Stimulated activated CD4-positive, alpha-beta T cell treated with anti-CD3 and anti-CD28 coated beads, Interleukin-2, amount 100 ng/mL, for 48 hours (primary cell): ENCODE data around the gene MYMX.

ENCODE experiments used
- DNase-seq, 2 donors: peaks; one replicate each; pipeline ENCODE4 v3.0.0-alpha.2; 2020

MYMX gene

DNA sequence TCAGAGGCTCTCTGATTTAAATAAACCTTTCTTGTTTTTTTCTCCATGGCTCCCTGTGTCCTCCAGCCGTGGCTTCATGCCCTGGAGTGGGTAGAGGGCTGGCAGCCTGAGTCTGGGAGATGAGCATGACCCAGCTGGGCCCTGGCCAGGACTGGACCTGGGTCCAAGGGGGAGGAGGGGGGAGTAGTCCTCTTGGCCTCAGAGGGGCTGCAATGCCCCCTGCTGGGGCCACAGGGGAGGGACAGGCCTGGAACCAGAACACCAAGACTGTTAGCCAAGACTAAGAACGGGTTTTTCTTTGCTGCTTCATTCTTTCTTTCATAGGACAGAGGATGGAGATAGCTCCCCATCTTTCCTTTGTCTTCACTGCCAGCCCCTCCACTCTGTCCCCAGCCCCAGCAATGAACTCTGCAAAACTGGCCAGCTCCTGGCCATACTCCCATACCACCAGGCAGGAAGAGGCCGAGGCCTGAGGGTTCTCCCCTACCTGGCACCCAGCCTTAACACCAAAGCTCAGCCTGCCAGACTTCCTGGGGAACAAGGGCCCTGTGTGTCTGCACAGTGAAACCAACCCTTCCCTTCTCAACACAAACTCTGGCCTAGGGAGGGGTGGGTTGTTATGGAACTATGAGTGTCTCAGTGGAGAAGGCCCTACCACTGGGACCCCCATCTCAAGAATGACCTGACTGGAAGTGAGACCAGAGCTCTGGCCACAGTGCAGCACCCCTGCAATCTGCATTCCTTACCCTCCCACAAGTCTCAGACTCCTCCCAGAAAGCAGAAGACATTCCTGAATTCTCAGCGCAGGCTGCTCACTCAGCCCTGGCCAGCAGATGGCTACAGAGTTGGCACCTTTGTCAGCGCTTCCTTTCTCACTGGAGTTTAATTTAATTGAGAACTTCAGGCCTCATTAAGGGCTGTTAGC, 17.6 kb downstream of the MYMX start:
- no peak for DNase-seq

DNA sequence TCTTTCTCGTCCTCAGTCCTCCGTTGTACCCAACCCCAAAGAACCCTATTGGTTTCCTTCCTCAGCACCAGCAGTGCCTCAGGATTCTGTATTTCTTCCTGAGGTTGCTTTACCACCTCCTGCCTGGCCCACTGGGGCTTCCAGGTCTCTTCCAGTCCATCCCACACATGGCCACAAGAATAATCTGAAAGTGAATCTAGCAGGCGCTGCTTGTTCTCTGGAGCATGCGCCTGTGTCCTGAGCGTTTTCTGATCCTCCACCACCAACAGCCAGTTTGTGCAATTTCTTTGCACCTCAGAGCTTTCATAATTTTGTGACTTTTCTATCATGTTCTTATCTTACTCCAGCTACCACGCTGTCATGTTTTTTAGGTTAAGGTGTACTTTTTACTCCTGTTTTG, 18.5 kb downstream of the MYMX start:
- no peak for DNase-seq

DNA sequence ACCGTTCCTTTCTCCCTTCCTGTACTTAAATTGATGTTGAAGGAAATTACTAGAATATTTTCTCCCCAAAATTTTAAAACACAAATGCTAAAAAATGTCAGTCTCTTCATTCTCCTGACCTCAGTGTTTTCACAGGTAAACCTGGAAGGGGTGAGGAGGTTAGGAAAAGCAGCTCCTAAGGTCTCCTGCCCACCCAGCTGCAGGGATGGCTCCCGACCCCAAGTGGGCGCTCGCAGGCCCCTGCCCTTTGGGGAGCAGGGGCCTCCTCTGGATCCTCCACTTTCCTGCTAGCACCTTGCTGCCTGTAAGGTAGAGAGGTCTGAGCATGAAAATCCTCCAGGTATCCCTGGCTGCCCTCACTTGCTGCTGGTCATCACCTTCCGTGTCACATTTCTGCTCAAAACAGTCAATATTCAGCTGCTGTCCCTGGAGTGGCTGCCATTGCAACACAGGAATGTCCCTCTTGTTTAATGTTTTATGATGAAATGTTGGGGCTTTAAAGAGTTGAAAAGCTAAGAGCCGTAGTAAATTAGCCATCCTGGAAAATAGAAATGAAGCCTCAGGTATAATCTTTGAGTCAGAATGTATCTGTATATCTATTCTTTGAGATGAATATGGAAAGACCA, 19.3 kb downstream of the MYMX start:
- DNase-seq: no peak

DNA sequence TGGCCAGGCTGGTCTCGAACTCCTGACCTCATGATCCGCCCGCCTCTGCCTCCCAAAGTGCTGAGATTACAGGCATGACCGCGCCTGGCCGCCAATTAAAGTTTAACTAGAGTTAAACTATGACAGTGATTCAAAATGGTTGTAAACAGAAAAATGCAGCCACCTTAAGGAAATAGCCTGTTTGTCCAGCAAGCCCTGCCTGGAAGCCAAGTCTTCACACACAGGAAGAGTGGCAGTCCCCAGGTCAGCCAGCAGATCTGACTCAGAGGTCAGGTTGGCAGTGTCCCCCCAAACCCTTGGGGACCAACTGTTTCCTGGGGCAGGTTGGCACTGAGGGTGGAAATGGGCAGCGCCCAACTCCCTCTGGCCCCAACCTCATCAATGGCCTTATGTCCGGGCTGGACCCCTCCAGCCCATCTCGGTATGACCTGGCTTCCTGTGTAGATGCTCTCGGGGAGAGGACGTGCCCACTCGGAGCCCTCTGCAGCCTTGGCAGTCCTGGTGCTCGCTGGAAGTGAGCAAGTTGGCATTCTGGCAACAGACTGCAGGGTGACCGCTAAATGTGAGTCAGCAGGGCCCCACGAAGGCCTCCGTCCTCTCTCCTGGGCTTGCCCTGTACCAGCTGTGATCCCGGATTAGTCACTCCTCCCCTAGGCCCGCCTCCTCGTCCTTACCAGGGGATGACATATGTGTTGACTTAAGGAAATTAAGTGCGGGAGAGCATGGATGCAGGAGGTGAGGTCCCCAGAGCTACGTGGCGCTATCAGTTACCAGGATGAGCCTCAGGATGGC, 20.5 kb downstream of the MYMX start:
- DNase-seq: peak; percentile 49 to 51

DNA sequence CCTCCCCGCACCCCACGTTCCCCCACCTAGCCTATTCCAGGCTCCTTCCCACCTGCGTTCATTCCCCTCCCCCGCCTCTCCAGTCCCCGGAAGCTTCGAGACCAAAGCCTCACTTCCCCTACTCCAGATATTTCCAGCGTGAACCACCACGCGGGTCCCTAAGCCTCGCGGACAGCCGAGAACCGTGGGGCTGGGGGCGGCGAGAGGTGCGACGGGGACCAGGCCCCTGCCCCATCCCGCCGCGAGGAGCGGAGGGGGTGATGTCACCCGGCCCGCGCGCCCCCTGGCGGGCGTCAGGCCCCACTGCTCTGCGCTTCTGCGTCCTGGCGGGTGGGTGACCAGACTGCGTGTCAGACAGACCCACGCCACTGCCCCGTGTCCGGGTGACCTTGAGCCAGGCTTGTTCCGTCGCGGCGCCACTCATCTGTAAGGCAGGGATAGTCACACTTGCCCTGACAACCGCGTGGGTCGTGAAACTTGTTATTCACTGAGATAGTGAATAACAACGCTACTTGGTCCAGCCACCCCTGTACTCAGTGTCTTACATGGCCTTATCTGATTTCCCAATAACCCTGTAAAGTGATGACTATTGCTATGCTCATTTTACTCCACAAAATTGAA, 21.2 kb downstream of the MYMX start:
- peak; percentile 75 to 78 for DNase-seq

DNA sequence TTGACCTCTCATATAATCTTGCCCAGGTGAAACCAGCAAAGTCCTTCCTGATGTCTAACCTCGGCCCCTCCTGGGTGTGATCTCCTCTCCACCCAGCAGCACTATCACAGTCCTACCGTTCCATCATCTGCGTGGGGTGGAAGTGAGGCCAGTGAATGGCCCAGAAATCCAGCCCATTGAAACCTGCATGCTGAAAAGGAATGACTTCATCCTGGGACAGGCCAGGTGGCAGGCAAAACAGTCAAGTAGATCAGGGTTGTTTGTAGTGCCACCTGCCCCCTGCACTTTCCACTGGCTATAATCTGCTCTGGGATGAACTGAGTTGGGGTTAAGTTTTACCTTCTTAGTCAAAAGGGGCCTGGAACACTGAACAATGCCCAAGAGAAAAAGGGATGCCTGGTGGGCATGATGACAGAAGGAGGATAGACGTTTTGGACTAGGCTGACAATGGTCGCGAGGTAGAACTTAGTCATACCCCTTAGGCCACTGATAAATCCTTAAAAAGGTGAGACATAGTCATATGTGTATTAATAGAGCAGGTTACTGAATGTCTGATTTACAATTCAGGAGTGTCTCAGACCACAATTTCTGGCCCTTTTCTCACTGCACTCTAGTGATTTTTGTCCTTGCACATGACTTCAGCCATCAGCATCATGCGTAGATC, 22.1 kb downstream of the MYMX start:
- DNase-seq: no peak

DNA sequence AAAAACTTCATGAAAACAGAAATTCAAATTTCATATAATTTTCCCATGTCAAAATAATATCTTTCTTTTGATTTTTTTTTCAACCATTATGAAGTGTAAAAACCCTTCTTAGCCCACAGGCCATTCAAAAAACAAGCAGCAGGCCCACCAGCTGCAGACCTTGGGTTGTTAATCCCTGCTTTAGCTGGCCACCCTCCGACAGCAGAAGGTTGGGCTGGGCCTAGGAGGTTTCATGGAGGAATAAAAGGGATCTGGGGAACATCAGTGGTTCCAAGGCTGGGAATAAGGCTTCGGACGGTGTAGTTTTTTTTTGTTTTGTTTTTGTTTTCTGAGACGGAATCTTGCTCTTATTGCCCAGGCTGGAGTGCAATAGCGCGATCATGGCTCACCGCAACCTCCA, 26.6 kb downstream of the MYMX start:
- DNase-seq: no peak

DNA sequence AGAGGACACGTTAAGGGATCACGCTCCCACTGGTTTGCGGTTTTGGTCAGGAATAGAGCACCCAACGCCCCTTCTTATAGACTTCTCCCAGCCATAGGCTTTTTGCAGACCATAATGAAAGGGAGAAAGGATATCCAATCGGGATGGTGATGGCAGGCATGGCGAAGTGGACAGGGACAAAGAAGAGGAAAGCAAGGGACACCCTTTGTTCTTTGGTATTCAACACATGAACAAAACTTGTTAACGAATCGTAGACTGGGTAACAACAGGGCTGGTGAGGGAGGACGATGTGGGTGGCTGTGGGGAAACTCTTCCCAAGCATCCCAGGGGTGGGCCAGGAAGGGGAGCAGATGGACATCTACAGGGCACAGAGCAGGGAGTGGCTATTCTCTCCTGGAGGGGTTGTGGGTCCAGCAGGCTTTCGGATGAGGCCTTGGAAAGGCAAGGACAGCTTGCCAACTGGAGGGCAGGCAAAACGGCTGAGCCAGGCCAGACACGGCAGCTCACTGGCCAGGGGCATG, 28.7 kb downstream of the MYMX start:
- no peak for DNase-seq

DNA sequence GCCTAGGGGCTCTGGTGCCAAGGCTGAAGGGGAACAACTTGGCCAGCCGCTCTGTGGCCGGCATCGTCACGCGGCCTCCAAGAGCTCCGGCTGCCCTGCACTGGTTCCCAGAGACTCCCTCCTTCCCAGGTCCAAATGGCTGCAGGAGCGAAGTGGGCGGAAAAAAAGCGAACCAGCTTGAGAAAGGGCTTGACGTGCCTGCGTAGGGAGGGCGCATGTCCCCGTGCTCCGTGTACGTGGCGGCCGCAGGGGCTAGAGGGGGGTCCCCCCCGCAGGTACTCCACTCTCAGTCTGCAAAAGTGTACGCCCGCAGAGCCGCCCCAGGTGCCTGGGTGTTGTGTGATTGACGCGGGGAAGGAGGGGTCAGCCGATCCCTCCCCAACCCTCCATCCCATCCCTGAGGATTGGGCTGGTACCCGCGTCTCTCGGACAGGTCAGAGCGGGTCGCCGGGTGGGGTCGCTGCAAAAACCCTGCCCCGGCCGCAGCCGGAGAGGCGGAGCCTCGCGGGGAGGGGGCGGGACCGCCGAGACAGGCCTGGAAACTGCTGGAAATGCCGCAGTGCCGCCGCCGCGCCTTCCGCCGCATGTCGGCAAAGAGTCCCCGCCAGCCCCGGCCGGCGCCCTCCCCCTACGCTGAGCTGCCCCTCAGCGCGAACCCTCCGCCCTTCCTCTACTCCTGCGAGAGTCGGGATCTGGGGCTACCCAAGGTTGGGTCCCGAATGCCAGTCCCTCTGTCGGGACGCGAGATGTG, 29.4 kb downstream of the MYMX start:
- peak; percentile 84 to 85 for DNase-seq

DNA sequence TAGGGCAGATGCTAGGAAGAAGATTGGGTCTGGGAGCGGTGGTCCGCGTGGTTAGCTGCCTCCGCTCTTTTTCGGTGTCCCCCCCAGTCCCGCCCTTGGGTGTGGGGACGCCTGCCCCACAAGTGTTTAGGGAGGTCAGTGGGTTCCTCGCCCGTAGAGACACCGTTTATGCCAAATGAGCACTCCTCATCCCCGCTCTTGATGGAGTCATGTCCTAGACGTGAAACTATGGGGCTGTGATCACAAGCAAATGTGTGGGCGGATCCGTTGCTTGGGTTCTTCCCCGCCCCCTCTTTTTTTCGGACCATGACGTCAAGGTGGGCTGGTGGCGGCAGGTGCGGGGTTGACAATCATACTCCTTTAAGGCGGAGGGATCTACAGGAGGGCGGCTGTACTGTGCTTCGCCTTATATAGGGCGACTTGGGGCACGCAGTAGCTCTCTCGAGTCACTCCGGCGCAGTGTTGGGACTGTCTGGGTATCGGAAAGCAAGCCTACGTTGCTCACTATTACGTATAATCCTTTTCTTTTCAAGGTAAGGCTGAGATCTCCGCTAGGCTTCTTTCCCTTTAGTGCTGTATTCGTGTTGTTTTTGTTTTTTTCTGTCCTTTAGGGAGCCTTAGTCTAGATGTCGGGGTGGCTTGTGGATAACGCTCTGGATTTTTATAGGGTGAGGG, 30.1 kb downstream of the MYMX start, which contains the start of gene HSP90AB1:
Gene HSP90AB1 (plus strand): TSS at position 439 of the 675 bp plus-strand sequence. CDS start 1,529 bp downstream, outside the sequence.
- DNase-seq: peak; percentile 91 to 95

DNA sequence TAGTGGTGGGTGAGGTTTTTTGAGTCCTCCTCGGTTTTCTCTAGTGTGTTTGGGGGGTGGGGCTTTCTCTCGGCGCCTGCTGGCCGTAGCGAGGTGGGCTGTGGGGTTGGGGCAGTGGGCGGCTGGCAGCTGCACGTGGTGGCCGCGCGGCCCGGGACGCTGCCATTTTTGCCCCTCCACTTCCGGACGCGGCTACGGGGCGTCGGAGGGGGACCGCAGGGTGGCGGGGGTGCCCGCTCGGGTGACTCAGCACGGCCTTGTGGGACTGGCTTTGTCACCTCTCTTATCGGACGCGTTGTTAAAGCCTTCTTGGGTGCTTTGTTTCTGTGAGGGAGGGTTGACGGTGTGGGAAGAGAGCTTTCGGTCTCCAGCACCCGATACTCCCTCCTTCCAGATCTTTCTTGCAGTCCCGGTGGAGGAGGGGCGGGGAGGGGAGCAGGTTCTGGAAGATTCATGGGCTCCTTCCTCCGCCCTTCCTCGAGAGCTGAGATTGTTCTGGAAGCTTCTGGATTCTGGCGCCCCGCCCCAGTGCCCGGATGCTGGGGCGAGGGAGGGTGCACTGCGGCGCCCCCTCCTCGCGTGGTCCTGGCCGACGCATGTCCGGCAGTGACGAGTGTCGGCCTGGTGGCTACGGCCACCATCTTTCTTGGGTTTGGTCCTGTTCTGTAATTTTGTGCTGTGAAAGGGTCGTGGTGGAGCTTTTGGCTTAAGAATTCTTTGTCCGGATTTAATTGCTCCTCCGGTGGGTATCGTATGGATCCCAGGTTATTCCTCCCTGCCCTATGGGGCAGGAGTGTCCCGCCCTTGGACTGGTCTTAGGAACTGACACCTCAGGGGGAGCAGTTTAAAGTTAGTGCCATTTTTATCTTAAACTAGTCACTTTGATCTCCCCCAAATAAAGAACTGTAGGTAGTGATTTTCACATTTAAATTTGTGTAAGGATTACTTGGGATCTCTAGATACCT, 30.9 kb downstream of the MYMX start:
- DNase-seq: peak; percentile 76 to 86

DNA sequence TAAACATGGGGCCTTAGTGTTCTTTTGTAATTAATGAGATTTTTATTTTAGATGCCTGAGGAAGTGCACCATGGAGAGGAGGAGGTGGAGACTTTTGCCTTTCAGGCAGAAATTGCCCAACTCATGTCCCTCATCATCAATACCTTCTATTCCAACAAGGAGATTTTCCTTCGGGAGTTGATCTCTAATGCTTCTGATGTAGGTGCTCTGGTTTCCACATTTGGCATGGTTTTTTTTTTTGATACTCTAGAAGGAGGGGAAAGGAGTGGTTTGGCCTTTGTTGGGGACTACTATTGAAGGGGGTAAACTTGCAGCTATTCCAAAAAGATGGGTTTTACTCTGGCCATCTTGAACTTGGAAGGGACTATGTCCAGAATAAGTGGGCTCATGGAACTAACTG, 31.9 kb downstream of the MYMX start:
- DNase-seq: no peak

DNA sequence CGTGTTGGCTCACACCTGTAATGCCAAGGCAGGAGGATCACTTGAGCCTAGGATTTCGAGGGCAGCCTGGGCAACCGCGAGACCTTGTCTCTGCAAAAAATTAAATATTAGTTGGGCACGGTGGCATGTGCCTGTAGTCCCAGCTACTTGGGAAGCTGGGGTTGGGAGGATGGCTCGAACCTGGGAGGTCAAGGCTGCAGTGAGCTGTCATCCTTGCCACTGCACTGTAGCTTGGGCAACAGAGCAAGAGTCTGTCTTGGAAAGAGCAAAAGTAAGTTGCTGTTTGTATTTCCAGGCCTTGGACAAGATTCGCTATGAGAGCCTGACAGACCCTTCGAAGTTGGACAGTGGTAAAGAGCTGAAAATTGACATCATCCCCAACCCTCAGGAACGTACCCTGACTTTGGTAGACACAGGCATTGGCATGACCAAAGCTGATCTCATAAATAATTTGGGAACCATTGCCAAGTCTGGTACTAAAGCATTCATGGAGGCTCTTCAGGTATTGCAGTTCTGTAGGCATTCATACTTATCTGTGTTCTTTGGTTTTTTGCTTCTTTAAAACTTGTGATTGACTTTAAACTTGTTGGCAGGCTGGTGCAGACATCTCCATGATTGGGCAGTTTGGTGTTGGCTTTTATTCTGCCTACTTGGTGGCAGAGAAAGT, 32.5 kb downstream of the MYMX start:
- no peak for DNase-seq

DNA sequence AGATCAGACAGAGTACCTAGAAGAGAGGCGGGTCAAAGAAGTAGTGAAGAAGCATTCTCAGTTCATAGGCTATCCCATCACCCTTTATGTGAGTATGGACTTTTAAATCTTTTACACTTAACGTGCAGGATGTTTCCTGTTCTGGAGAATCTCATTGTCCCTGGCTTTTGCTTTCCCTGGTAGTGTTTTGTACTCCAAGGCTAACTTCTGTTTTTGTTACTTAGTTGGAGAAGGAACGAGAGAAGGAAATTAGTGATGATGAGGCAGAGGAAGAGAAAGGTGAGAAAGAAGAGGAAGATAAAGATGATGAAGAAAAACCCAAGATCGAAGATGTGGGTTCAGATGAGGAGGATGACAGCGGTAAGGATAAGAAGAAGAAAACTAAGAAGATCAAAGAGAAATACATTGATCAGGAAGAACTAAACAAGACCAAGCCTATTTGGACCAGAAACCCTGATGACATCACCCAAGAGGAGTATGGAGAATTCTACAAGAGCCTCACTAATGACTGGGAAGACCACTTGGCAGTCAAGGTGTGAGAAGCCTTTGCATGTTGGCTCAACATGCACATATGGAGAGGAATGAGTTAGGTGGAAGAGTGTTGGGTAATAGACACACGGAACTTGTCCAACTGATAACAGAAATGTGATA, 33.5 kb downstream of the MYMX start:
- no peak for DNase-seq

DNA sequence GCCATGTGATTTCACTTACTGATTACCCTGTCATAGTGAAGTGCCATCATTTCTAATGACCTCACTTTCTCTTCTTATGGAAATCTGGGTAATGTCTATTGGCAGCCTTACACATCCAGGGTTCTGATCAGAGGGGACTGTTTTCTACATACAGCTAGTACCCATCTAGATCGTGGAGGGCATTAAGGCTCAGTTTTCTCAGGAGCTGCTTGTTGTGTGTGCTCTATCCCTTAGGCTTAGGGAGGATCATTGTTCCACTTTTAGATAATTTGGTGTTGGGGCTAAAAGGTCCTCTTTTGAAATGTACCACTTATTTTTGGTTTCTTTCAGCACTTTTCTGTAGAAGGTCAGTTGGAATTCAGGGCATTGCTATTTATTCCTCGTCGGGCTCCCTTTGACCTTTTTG, 34.0 kb downstream of the MYMX start:
- no peak for DNase-seq

DNA sequence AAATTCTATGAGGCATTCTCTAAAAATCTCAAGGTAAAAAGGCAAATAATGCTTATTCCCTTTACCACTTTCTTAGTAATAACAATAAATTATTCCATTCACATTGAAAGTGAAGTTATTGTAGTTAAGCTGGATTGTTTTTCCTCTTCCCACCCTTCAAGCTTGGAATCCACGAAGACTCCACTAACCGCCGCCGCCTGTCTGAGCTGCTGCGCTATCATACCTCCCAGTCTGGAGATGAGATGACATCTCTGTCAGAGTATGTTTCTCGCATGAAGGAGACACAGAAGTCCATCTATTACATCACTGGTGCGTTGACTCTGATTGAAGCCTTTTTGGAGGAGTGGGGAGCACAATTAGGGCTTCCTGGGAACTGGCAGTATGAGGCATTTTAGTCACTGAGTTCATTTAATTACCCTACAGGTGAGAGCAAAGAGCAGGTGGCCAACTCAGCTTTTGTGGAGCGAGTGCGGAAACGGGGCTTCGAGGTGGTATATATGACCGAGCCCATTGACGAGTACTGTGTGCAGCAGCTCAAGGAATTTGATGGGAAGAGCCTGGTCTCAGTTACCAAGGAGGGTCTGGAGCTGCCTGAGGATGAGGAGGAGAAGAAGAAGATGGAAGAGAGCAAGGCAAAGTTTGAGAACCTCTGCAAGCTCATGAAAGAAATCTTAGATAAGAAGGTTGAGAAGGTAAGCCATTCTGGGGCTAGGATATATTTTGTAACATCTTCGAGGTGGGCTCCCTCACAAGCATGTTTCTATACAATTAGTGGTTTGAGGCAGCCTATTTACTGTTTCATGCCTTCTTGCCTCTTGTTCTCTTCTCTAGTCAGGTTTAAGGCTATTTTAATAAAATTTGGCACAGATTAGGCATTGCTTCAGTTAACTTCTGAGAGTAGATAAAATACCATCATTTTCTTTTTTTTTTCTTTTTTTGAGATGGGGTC, 35.1 kb downstream of the MYMX start:
- DNase-seq: no peak
